Thoracic aorta (tissue), 2 donors: ENCODE results near the gene MCF2L2. TPM values are rescaled to one million over a fixed set of nuclear protein-coding genes. Genes with fewer than 3 reads are reported as not detected.

Source experiments
- ATAC-seq: fragments of 150-250 bp; one replicate; pipeline ENCODE4 v1.8.0; 2017; ENCODE audit warnings: low read depth; ENCODE audit not compliant: insufficient number of reproducible peaks, low FRiP score
- DNase-seq: peaks from one replicate; pipeline ENCODE4 v3.0.0-alpha.2; 2020; ENCODE audit warnings: low spot score
- H3K27ac ChIP-seq, 2 donors: fragments of 200-600 bp; sonication (generic); 1 replicate in 1 of 2; 2 replicates in 1 of 2; pipeline ENCODE4 v1.5.1; 2016; ENCODE audit warnings: mild to moderate bottlenecking in 2 of 2, moderate library complexity in 2 of 2
- H3K27me3 ChIP-seq: fragments of 200-600 bp; sonication (generic); replicated peaks from 2 replicates; pipeline ENCODE4 v1.6.0; 2016; ENCODE audit warnings: mild to moderate bottlenecking; ENCODE audit not compliant: insufficient read depth
- H3K36me3 ChIP-seq: fragments of 200-600 bp; sonication (generic); one replicate; pipeline ENCODE4 v1.5.1; 2016
- H3K4me1 ChIP-seq, 2 donors: fragments of 200-600 bp; sonication (generic); 1 replicate in 1 of 2; 2 replicates in 1 of 2; pipeline versions ENCODE4 v1.5.1 to v1.6.0; 2016; ENCODE audit warnings: low read depth in 2 of 2, mild to moderate bottlenecking in 1 of 2; ENCODE audit not compliant: control insufficient read depth in 1 of 2
- H3K4me3 ChIP-seq: fragments of 200-600 bp; sonication (generic); 2 replicates; pipeline ENCODE4 v1.5.1; 2016; ENCODE audit warnings: mild to moderate bottlenecking
- H3K9me3 ChIP-seq: fragments of 200-600 bp; sonication (generic); 2 replicates; pipeline ENCODE4 v1.5.1; 2016
- total RNA-seq, 2 donors: library from RNA; depleted of rRNA; stranded (reverse); fragments of >200 nt; gene quantifications; one replicate each; pipeline versions ENCODE4 v1.1.0 to v1.2.3, GENCODE V29; 2016
- TF ChIP-seq, protein P1 (sequence below): fragments of 200-600 bp; sonication (generic); IDR thresholded peaks from one replicate; pipeline ENCODE4 v1.5.1; 2019; ENCODE audit warnings: antibody characterized with exemption

Gene MCF2L2
- total RNA-seq, 2 donors from 2014 or later = 0.85 to 1.5 TPM

DNA sequence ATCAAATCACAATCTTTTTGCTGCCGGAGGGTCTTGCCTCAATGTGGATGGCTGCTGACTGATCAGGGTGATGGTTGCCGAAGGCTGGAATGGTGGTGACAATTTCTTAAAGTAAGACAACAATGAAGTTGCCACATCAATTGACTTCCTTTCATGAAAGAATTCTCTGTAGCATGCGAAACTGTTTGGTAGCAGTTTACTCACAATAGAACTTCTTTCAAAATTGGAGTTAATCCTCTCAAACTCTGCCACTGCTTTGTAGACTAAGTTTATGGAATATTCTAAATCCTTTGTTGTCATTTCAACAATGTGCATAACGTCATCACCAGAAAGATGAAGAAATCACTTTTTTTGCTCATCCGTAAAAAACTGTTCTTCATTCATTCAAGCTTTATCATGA lies 109.5 kb downstream of the MCF2L2 start:
- no peak overlapping the region for H3K4me3 ChIP-seq
- H3K4me1 ChIP-seq = no peaks in the 10 kb centered on the region
- TF ChIP-seq, protein P1, sequence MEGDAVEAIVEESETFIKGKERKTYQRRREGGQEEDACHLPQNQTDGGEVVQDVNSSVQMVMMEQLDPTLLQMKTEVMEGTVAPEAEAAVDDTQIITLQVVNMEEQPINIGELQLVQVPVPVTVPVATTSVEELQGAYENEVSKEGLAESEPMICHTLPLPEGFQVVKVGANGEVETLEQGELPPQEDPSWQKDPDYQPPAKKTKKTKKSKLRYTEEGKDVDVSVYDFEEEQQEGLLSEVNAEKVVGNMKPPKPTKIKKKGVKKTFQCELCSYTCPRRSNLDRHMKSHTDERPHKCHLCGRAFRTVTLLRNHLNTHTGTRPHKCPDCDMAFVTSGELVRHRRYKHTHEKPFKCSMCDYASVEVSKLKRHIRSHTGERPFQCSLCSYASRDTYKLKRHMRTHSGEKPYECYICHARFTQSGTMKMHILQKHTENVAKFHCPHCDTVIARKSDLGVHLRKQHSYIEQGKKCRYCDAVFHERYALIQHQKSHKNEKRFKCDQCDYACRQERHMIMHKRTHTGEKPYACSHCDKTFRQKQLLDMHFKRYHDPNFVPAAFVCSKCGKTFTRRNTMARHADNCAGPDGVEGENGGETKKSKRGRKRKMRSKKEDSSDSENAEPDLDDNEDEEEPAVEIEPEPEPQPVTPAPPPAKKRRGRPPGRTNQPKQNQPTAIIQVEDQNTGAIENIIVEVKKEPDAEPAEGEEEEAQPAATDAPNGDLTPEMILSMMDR = no peak
- DNase-seq (no peak), ATAC-seq (no peak)
- H3K9me3 ChIP-seq = no peaks in the 10 kb centered on the region
- H3K27me3 ChIP-seq = no peaks in the 10 kb centered on the region
- H3K36me3 ChIP-seq = no peaks in the 10 kb centered on the region
- H3K27ac ChIP-seq = no peak overlapping the region

DNA sequence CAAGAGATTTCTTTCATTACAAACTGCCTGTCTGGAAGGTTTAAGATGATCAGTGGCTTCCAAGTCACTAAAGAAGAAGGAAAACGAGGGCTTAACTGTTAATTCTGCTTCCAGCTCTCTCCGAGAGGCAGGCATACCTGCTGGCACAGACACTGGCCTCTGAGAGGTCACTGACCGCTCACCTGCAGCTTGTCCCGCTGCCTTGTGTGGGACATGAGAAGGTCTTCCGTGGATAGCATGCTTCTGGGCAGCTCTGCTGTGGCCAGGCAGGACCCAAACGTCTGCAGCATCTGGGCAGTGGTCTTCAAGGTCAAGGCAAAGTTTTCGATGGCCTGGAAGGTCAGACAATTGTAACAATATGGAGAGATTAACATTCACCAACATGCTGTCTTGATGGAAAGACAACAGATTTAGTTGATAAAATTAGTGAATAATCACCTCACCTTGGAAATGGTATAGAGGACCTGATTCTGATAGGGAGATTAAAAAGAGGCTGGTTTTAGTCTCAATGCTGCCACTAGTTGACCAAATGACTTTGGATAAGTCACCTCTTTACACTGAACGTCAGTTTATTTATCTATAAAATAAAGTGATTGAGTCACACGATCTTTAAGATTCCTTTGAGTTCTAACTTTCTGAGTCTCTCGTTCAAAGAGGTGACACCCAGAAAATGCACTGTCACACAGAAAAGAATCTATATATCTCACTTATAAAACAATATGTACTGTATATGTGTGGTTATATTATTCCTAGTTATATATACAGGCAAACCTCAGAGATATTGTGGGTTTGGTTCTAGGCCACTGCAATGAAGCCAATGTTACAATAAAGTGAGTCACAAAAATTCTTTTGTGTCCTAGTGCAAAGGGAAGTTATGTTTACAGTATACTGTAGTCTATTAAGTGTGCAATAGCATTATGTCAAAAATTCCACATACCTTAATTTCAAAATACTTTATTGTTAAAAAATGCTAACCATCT lies 110.2 kb downstream of the MCF2L2 start:
- DNase-seq (no peak), ATAC-seq (no peak)
- no peak overlapping the region for H3K27ac ChIP-seq
- no peaks in the 10 kb centered on the region for H3K9me3 ChIP-seq
- H3K4me1 ChIP-seq = no peaks in the 10 kb centered on the region
- H3K4me3 ChIP-seq = no peak overlapping the region
- TF ChIP-seq, protein P1 = no peak
- no peaks in the 10 kb centered on the region for H3K27me3 ChIP-seq
- H3K36me3 ChIP-seq = no peaks in the 10 kb centered on the region

DNA sequence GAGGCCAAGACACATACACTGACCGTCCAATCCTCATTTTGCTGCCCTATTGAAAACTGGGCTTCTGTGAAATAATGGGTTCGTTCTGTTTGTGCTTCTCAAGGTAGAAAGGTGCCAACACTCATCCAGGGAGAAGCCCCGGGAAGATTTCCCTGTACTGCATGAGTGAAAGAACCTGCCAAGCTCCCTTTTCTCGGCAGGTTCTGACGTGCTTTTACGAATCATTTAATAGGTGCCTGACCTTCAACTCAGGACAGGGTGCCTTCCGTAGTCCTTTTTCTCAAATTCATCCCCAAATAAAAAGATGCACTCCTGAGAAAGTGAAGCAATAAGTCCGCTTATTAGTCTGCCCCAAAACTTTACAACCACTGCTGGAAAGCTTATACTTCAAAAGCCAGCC lies 111.1 kb downstream of the MCF2L2 start:
- Histone ChIP-seq H3K9me3 (no peaks in the 10 kb centered on the region), H3K4me1 (no peaks in the 10 kb centered on the region), H3K27ac (no peak overlapping the region), H3K4me3 (no peak overlapping the region), H3K27me3 (no peaks in the 10 kb centered on the region), H3K36me3 (no peaks in the 10 kb centered on the region)
- DNase-seq = no peak
- TF ChIP-seq, protein P1 = no peak
- no peak for ATAC-seq

DNA sequence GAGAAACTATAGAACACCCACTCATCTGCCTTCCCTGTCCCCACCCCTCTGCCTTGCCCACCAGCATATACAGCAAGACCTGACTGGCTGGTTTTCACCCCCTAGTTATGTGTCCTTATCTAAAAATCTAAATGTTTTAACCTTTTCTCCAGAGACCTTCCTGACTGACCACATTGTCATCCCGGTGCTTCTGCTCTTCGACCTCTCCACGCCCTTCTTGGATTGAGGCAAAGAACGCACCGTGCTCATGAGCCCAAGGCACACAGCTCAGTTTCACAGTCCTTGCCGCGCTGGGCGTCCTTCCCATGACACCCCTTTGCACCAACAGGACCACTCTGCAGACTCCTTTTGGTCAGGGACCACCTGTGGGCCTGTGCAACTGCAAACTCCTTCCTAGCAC lies 112.7 kb downstream of the MCF2L2 start:
- Histone ChIP-seq H3K27me3 (no peaks in the 10 kb centered on the region), H3K9me3 (no peaks in the 10 kb centered on the region), H3K36me3 (no peaks in the 10 kb centered on the region), H3K4me3 (no peak overlapping the region), H3K4me1 (no peaks in the 10 kb centered on the region), H3K27ac (no peak overlapping the region)
- ATAC-seq (no peak), DNase-seq (no peak)
- TF ChIP-seq, protein P1 = no peak

DNA sequence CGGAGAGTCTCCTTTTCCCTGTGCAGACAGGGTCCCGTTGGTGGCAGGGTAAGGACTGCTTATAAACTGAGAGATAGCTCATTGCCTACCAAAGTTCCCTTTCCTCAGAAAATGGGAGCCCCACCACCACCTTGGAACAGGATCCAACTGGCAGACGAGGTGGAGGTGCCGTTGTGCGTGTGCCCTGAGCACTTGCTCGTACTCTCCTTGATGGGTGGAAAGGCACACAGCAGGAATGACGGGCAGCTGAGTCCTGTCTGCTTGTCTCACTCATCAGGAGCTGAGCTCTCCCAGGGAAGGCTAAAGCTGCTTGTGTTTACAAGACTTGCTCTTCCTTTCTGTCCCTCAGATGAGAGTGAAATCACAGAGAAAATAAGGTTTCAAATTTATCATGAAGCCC lies 114.7 kb downstream of the MCF2L2 start:
- Histone ChIP-seq H3K4me3 (no peak overlapping the region), H3K27me3 (no peaks in the 10 kb centered on the region), H3K9me3 (no peaks in the 10 kb centered on the region), H3K36me3 (no peaks in the 10 kb centered on the region), H3K4me1 (no peaks in the 10 kb centered on the region), H3K27ac (no peak overlapping the region)
- no peak for ATAC-seq
- no peak for DNase-seq
- TF ChIP-seq, protein P1 = no peak
